ENCODE measurements around the gene LYPD3. TPM values are rescaled to one million over a fixed set of nuclear protein-coding genes. Genes with fewer than 3 reads are reported as not detected.

Gene LYPD3
- polyA plus RNA-seq, 3 donors: 0.24 to 22.9 (median 0.48) TPM

- no peak overlapping the region for H3K9ac ChIP-seq (ENCODE audit: insufficient read depth, low read length, poor library complexity, severe bottlenecking)
- Mint-ChIP-seq H3K4me1 (peaks cover 21% of the 10 kb centered on the region), H3K36me3 (peaks cover 48 to 65% of the 10 kb centered on the region in 2 donors), H3K27ac (peak overlapping the region in 1 of 7 donors; percentile 5), H3K4me3 (no peak overlapping the region), H3K27me3 (ENCODE audit: low read depth in 3 of 3) (peaks cover 2 to 6% (median 5%) of the 10 kb centered on the region in 3 donors), H3K9me3 (no peaks in the 10 kb centered on the region)
- H2AFZ ChIP-seq (ENCODE audit: insufficient read depth, low read depth, low read length, poor library complexity, severe bottlenecking): no peak overlapping the region
- no peak overlapping the region for H3K4me3 ChIP-seq (replicated peaks in 1 of 3; ENCODE audit: low read depth in 2 of 3, low read length in 3 of 3)
- H3K4me2 ChIP-seq (replicated peaks; ENCODE audit: extremely low read depth, low read length, poor library complexity, severe bottlenecking): no peak overlapping the region
- intact Hi-C loops (cut with micrococcal nuclease): loop anchor here in 1 of 2 donors (5.0 kb wide), 1 partner anchor 61 kb away; no protein-coding TSS in a partner anchor
- WGBS (ENCODE audit: insufficient coverage): no CpG with 5 or more reads among the region's 2 CpGs
- H3K36me3 ChIP-seq (replicated peaks in 1 of 2; ENCODE audit: control insufficient read depth in 1 of 2, insufficient read depth in 2 of 2, low read length in 2 of 2): peaks cover 37 to 55% of the 10 kb centered on the region in 2 donors
- H3K9me3 ChIP-seq (replicated peaks in 1 of 2; ENCODE audit: control insufficient read depth in 1 of 2, insufficient read depth in 1 of 2, low read length in 2 of 2): no peaks in the 10 kb centered on the region
- no peak for TF ChIP-seq CTCF (IDR thresholded peaks at IDR 0.05)
- H3K79me2 ChIP-seq (ENCODE audit: insufficient read depth, low read length): no peaks in the 10 kb centered on the region
- H3K27me3 ChIP-seq (ENCODE audit: control insufficient read depth in 2 of 2, insufficient read depth in 2 of 2, low read length in 2 of 2): no peaks in the 10 kb centered on the region
- H3K27ac ChIP-seq (ENCODE audit: low read depth in 1 of 2, low read length in 2 of 2): no peak overlapping the region
- H3K4me1 ChIP-seq (ENCODE audit: control insufficient read depth in 1 of 2, insufficient read depth in 2 of 2, low read length in 2 of 2): peaks cover 14 to 25% of the 10 kb centered on the region in 2 donors
- no peaks in the 10 kb centered on the region for H4K20me1 ChIP-seq (ENCODE audit: insufficient read depth, low read length)
- DNase-seq: no peak
These were observed 42.5 kb upstream of the LYPD3 start for GRCh38 chr19:43507880-43508279.

GRCh38 chr19:43506629-43507028, 41.2 kb upstream of the LYPD3 start:
- Histone ChIP-seq H4K20me1 (ENCODE audit: insufficient read depth, low read length) (no peaks in the 10 kb centered on the region), H3K27ac (ENCODE audit: low read depth in 1 of 2, low read length in 2 of 2) (no peak overlapping the region), H3K4me2 (replicated peaks; ENCODE audit: extremely low read depth, low read length, poor library complexity, severe bottlenecking) (no peak overlapping the region), H3K79me2 (ENCODE audit: insufficient read depth, low read length) (no peaks in the 10 kb centered on the region), H3K9me3 (replicated peaks in 1 of 2; ENCODE audit: control insufficient read depth in 1 of 2, insufficient read depth in 1 of 2, low read length in 2 of 2) (no peaks in the 10 kb centered on the region), H3K4me1 (ENCODE audit: control insufficient read depth in 1 of 2, insufficient read depth in 2 of 2, low read length in 2 of 2) (peaks cover 18 to 28% of the 10 kb centered on the region in 2 donors), H3K27me3 (ENCODE audit: control insufficient read depth in 2 of 2, insufficient read depth in 2 of 2, low read length in 2 of 2) (no peaks in the 10 kb centered on the region), H3K36me3 (replicated peaks in 1 of 2; ENCODE audit: control insufficient read depth in 1 of 2, insufficient read depth in 2 of 2, low read length in 2 of 2) (peaks cover 36 to 53% of the 10 kb centered on the region in 2 donors), H3K9ac (ENCODE audit: insufficient read depth, low read length, poor library complexity, severe bottlenecking) (no peak overlapping the region), H3K4me3 (replicated peaks in 1 of 3; ENCODE audit: low read depth in 2 of 3, low read length in 3 of 3) (no peak overlapping the region), H2AFZ (ENCODE audit: insufficient read depth, low read depth, low read length, poor library complexity, severe bottlenecking) (no peak overlapping the region)
- no peak for TF ChIP-seq CTCF (IDR thresholded peaks at IDR 0.05)
- Mint-ChIP-seq H3K9me3 (no peaks in the 10 kb centered on the region), H3K27me3 (ENCODE audit: low read depth in 3 of 3) (peaks cover 2 to 9% (median 5%) of the 10 kb centered on the region in 3 donors), H3K27ac (peak overlapping the region in 1 of 7 donors; percentile 37), H3K4me3 (no peak overlapping the region), H3K36me3 (peaks cover 40 to 61% of the 10 kb centered on the region in 2 donors), H3K4me1 (peaks cover 24% of the 10 kb centered on the region)
- DNase-seq: no peak
- intact Hi-C loops (cut with micrococcal nuclease): loop anchor here in 1 of 2 donors (5.0 kb wide), 1 partner anchor 59 kb away; no protein-coding TSS in a partner anchor
- WGBS (ENCODE audit: insufficient coverage): 100% methylated on average over 1 of the region's 5 CpGs
